ENCODE results near the gene TEAD3. TPM values are rescaled to one million over a fixed set of nuclear protein-coding genes. Genes with fewer than 3 reads are reported as not detected.
"Not testable (repeated sequence)": the region's sequence is repeated elsewhere in the genome, so short reads cannot be mapped to it uniquely, and the experiment has no call there.

The TEAD3 gene
- total RNA-seq, 1 donor from 2014 or later, result 19.8 TPM

- no peak for DNase-seq (ENCODE audit: low spot score in 2 of 2)
- Histone ChIP-seq H3K36me3 (no peaks in the 10 kb centered on the region), H3K27me3 (no peaks in the 10 kb centered on the region), H3K4me1 (peaks cover 0 to 3% of the 10 kb centered on the region in 2 donors), H3K4me3 (no peak overlapping the region), H3K9me3 (no peaks in the 10 kb centered on the region), H3K27ac (no peak overlapping the region)
- TF ChIP-seq CTCF (IDR thresholded peaks at IDR 0.05), result no peak
- intact Hi-C loops (cut with DNase I), result loop anchor here (5.0 kb wide), 1 partner anchor 60 kb away; no protein-coding TSS in a partner anchor
Measured at GRCh38 chr6:35522151-35522550, 25.3 kb upstream of the TEAD3 start.

GRCh38 chr6:35521235-35521634 is 24.4 kb upstream of the TEAD3 start:
- no peak for DNase-seq (ENCODE audit: low spot score in 2 of 2)
- H3K4me1 ChIP-seq, result peaks cover 0 to 3% of the 10 kb centered on the region in 2 donors
- TF ChIP-seq CTCF (IDR thresholded peaks at IDR 0.05), result no peak
- intact Hi-C loops (cut with DNase I), result loop anchor here (5.0 kb wide), 1 partner anchor 61 kb away; no protein-coding TSS in a partner anchor
- no peaks in the 10 kb centered on the region for H3K9me3 ChIP-seq
- H3K27me3 ChIP-seq, result no peaks in the 10 kb centered on the region
- H3K4me3 ChIP-seq, result no peak overlapping the region
- H3K27ac ChIP-seq, result no peak overlapping the region
- no peaks in the 10 kb centered on the region for H3K36me3 ChIP-seq

- no peak for DNase-seq (ENCODE audit: low spot score in 2 of 2)
- no peak for TF ChIP-seq CTCF (IDR thresholded peaks at IDR 0.05)
- no peaks in the 10 kb centered on the region for H3K27me3 ChIP-seq
- no peak overlapping the region for H3K4me3 ChIP-seq
- intact Hi-C loops (cut with DNase I), result loop anchor here (5.0 kb wide), 1 partner anchor 63 kb away; no protein-coding TSS in a partner anchor
- H3K27ac ChIP-seq, result no peak overlapping the region
- H3K9me3 ChIP-seq, result no peaks in the 10 kb centered on the region
- H3K36me3 ChIP-seq, result no peaks in the 10 kb centered on the region
- H3K4me1 ChIP-seq, result peaks cover 0 to 3% of the 10 kb centered on the region in 2 donors
Measured at GRCh38 chr6:35519313-35520015, 22.6 kb upstream of the TEAD3 start.

GRCh38 chr6:35518566-35519312 is 21.9 kb upstream of the TEAD3 start:
- intact Hi-C loops (cut with DNase I), result no loop called here
- no peaks in the 10 kb centered on the region for H3K36me3 ChIP-seq
- no peak overlapping the region for H3K27ac ChIP-seq
- no peak overlapping the region for H3K4me3 ChIP-seq
- H3K4me1 ChIP-seq, result peaks cover 0 to 3% of the 10 kb centered on the region in 2 donors
- no peak for TF ChIP-seq CTCF (IDR thresholded peaks at IDR 0.05)
- no peak for DNase-seq (ENCODE audit: low spot score in 2 of 2)
- no peaks in the 10 kb centered on the region for H3K27me3 ChIP-seq
- H3K9me3 ChIP-seq, result no peaks in the 10 kb centered on the region

- H3K4me1 ChIP-seq; H3K4me3 ChIP-seq; H3K27ac ChIP-seq; H3K9me3 ChIP-seq; intact Hi-C loops (cut with DNase I); DNase-seq (ENCODE audit: low spot score in 2 of 2); H3K36me3 ChIP-seq; H3K27me3 ChIP-seq: not testable (repeated sequence)
Measured at GRCh38 chr6:35517978-35518377, 21.1 kb upstream of the TEAD3 start.

GRCh38 chr6:35516712-35517111 is 19.8 kb upstream of the TEAD3 start:
- intact Hi-C loops (cut with DNase I), result no loop called here
- H3K4me1 ChIP-seq, result peaks cover 0 to under 1% of the 10 kb centered on the region in 2 donors
- no peak for TF ChIP-seq CTCF (IDR thresholded peaks at IDR 0.05)
- H3K4me3 ChIP-seq, result no peak overlapping the region
- DNase-seq (ENCODE audit: low spot score in 2 of 2), result no peak
- no peaks in the 10 kb centered on the region for H3K36me3 ChIP-seq
- H3K27ac ChIP-seq, result no peak overlapping the region
- no peaks in the 10 kb centered on the region for H3K9me3 ChIP-seq
- peaks cover 4% of the 10 kb centered on the region for H3K27me3 ChIP-seq

- H3K27ac ChIP-seq; H3K27me3 ChIP-seq; DNase-seq (ENCODE audit: low spot score in 2 of 2); H3K9me3 ChIP-seq; intact Hi-C loops (cut with DNase I); H3K4me3 ChIP-seq; H3K36me3 ChIP-seq; H3K4me1 ChIP-seq: not testable (repeated sequence)
Measured at GRCh38 chr6:35515939-35516338, 19.1 kb upstream of the TEAD3 start.

Measured in ascending aorta (tissue), 2 donors.